Thyroid gland (tissue), 4 donors: ENCODE data around the gene TUFT1.

ENCODE experiments used
- CTCF ChIP-seq, 6 experiments: fragments of 200-600 bp in 3 of 6; fragments of 450-650 bp in 3 of 6; sonication (generic) in 3 of 6; IDR thresholded peaks; one replicate each; pipeline ENCODE4 v1.5.1; 2016 to 2019; ENCODE audit warnings: antibody characterized with exemption in 6 of 6, mild to moderate bottlenecking in 2 of 6, inconsistent platforms in 1 of 6, moderate library complexity in 1 of 6
- POLR2A ChIP-seq, 2 donors: fragments of 450-650 bp; IDR thresholded peaks; one replicate each; pipeline ENCODE4 v1.6.1; 2017; ENCODE audit warnings: antibody characterized with exemption in 2 of 2, mild to moderate bottlenecking in 2 of 2, moderate library complexity in 1 of 2

- TF ChIP-seq CTCF (IDR thresholded peaks at IDR 0.05) (no peak), POLR2A (IDR thresholded peaks at IDR 0.05) (no peak)
Measured at GRCh38 chr1:151518936-151519335, 21.2 kb upstream of the TUFT1 start.
